Progenitor cell of endocrine pancreas (in vitro differentiated cells): ENCODE measurements around the gene HUWE1. TPM values are rescaled to one million over a fixed set of nuclear protein-coding genes. Genes with fewer than 3 reads are reported as not detected.

Experiments
- DNase-seq: peaks from one replicate; pipeline ENCODE4 v3.0.0; 2021; ENCODE audit warnings: low spot score; ENCODE audit not compliant: unreplicated experiment
- H3K27ac Mint-ChIP-seq: 2 replicates; pipeline ENCODE4 v1.8.0; 2021; ENCODE audit warnings: mild to moderate bottlenecking, moderate library complexity, mixed read lengths
- H3K27me3 Mint-ChIP-seq: 2 replicates; pipeline ENCODE4 v1.8.0; 2021; ENCODE audit warnings: mixed read lengths
- H3K36me3 Mint-ChIP-seq: 2 replicates; pipeline ENCODE4 v1.8.0; 2022; ENCODE audit warnings: mixed read lengths; ENCODE audit not compliant: insufficient read depth
- H3K4me1 Mint-ChIP-seq: 2 replicates; pipeline ENCODE4 v1.8.0; 2021; ENCODE audit warnings: low read depth, mixed read lengths
- H3K4me3 Mint-ChIP-seq: 2 replicates; pipeline ENCODE4 v1.8.0; 2021; ENCODE audit warnings: low read depth, mild to moderate bottlenecking, moderate library complexity, mixed read lengths
- H3K9me3 Mint-ChIP-seq: 2 replicates; pipeline ENCODE4 v1.8.0; 2021; ENCODE audit warnings: low read depth, mixed read lengths
- total RNA-seq: library from RNA; stranded (reverse); gene quantifications from 2 replicates; pipeline ENCODE4 v1.2.1, GENCODE V29; 2021
- TF ChIP-seq, protein P1 (sequence below): fragments of 200-600 bp; sonication (generic); IDR thresholded peaks from one replicate; pipeline ENCODE4 v1.5.0; 2021; ENCODE audit warnings: antibody characterized with exemption, mild to moderate bottlenecking; ENCODE audit not compliant: unreplicated experiment

HUWE1 gene
- total RNA-seq, 1 donor from 2014 or later = 298 TPM

DNA sequence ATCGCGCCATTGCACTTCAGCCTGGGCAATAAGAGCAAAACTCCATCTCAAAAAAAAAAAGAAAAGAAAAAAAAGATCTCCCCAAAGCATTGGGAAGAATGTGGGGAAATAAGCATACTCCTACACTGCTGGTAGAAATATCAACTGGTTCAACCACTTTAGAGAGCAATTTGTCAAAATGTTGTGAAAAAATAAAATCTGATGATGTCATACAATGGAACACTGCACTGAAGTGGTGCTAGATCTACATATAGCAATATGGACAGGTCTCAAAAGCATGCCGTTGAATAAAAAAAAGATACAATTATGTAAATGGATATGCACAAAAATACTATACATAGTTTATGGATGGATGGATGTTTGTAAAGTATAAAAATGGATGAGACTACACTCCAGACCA is 18.3 kb upstream of the HUWE1 start:
- TF ChIP-seq, protein P1, sequence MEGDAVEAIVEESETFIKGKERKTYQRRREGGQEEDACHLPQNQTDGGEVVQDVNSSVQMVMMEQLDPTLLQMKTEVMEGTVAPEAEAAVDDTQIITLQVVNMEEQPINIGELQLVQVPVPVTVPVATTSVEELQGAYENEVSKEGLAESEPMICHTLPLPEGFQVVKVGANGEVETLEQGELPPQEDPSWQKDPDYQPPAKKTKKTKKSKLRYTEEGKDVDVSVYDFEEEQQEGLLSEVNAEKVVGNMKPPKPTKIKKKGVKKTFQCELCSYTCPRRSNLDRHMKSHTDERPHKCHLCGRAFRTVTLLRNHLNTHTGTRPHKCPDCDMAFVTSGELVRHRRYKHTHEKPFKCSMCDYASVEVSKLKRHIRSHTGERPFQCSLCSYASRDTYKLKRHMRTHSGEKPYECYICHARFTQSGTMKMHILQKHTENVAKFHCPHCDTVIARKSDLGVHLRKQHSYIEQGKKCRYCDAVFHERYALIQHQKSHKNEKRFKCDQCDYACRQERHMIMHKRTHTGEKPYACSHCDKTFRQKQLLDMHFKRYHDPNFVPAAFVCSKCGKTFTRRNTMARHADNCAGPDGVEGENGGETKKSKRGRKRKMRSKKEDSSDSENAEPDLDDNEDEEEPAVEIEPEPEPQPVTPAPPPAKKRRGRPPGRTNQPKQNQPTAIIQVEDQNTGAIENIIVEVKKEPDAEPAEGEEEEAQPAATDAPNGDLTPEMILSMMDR = no peak
- Mint-ChIP-seq H3K4me1 (no peaks in the 10 kb centered on the region), H3K9me3 (peaks cover 8% of the 10 kb centered on the region), H3K27ac (no peak overlapping the region), H3K4me3 (no peak overlapping the region), H3K36me3 (no peaks in the 10 kb centered on the region), H3K27me3 (no peaks in the 10 kb centered on the region)
- no peak for DNase-seq

DNA sequence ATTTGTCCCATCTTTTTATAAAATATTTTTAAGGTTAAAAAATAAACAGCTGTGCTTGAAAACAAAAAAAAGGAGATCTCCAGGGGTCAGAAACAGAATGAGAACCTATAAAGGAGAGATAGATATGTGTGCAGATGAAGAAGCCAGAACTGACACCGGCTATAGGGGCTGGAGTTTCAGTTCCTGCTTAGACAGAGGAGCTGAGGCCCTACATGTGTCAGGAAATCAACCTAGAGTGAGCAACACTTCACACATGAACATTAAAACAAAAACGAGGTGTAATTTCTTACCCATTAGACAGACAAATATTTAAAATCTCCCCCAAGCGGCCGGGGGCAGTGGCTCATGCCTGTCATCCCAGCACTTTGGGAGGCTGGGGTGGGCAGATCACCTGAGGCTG is 17.8 kb upstream of the HUWE1 start:
- H3K9me3 Mint-ChIP-seq = peaks cover 8% of the 10 kb centered on the region
- no peak overlapping the region for H3K27ac Mint-ChIP-seq
- TF ChIP-seq, protein P1 = no peak
- no peaks in the 10 kb centered on the region for H3K36me3 Mint-ChIP-seq
- DNase-seq = no peak
- no peak overlapping the region for H3K4me3 Mint-ChIP-seq
- no peaks in the 10 kb centered on the region for H3K27me3 Mint-ChIP-seq
- no peaks in the 10 kb centered on the region for H3K4me1 Mint-ChIP-seq

- DNase-seq = no peak
- TF ChIP-seq, protein P1 = no peak
- peaks cover 2% of the 10 kb centered on the region for H3K4me1 Mint-ChIP-seq
- H3K27me3 Mint-ChIP-seq = no peaks in the 10 kb centered on the region
- H3K27ac Mint-ChIP-seq = no peak overlapping the region
- H3K4me3 Mint-ChIP-seq = no peak overlapping the region
- no peaks in the 10 kb centered on the region for H3K36me3 Mint-ChIP-seq
- peaks cover 9% of the 10 kb centered on the region for H3K9me3 Mint-ChIP-seq
Measured at GRCh38 chrX:53695946-53696549, 9.5 kb upstream of the HUWE1 start.

- H3K9me3 Mint-ChIP-seq = peaks cover 9% of the 10 kb centered on the region
- H3K4me3 Mint-ChIP-seq = no peak overlapping the region
- TF ChIP-seq, protein P1 = no peak
Measured at GRCh38 chrX:53694642-53695041, 8.1 kb upstream of the HUWE1 start.

GRCh38 chrX:53688300-53688699 is 1.8 kb upstream of the HUWE1 start:
- Mint-ChIP-seq H3K9me3 (peaks cover 13% of the 10 kb centered on the region), H3K27ac (no peak overlapping the region), H3K27me3 (no peaks in the 10 kb centered on the region), H3K4me1 (peaks cover 2% of the 10 kb centered on the region), H3K4me3 (no peak overlapping the region), H3K36me3 (no peaks in the 10 kb centered on the region)
- no peak for DNase-seq
- TF ChIP-seq, protein P1 = no peak

More at GRCh38 chrX:53694642-53695041, 8.1 kb upstream of the HUWE1 start:
- Mint-ChIP-seq H3K27me3 (no peaks in the 10 kb centered on the region), H3K27ac (no peak overlapping the region), H3K4me1 (peaks cover 2% of the 10 kb centered on the region), H3K36me3 (no peaks in the 10 kb centered on the region)
- DNase-seq = no peak
